Activated gamma-delta T cell treated with anti-CD3 and anti-CD28 coated beads, Interleukin-2, amount 50 U/mL, for 16 hours (primary cell): ENCODE results near the gene IMPA2.
"Not testable (repeated sequence)": the region's sequence is repeated elsewhere in the genome, so short reads cannot be mapped to it uniquely, and the experiment has no call there.

ENCODE experiments used
- DNase-seq: peaks from one replicate; pipeline ENCODE4 v3.0.0-alpha.2; 2020; ENCODE audit warnings: low read depth

Gene IMPA2

GRCh38 chr18:12052866-12053265 is 71.6 kb downstream of the IMPA2 start:
- DNase-seq, result no peak

GRCh38 chr18:12053289-12053688 is 72.0 kb downstream of the IMPA2 start:
- no peak for DNase-seq

GRCh38 chr18:12056034-12056883 is 75.0 kb downstream of the IMPA2 start:
- no peak for DNase-seq

- no peak for DNase-seq
Observed at GRCh38 chr18:12056884-12057402, 75.6 kb downstream of the IMPA2 start.

GRCh38 chr18:12057419-12058039 is 76.2 kb downstream of the IMPA2 start:
- no peak for DNase-seq

GRCh38 chr18:12059334-12060181 is 78.3 kb downstream of the IMPA2 start:
- DNase-seq, result no peak

- no peak for DNase-seq
Observed at GRCh38 chr18:12060182-12060870, 79.0 kb downstream of the IMPA2 start.

GRCh38 chr18:12061685-12062084 is 80.4 kb downstream of the IMPA2 start:
- no peak for DNase-seq

GRCh38 chr18:12062974-12063373 is 81.7 kb downstream of the IMPA2 start:
- no peak for DNase-seq

GRCh38 chr18:12064086-12064763 is 82.9 kb downstream of the IMPA2 start:
- no peak for DNase-seq

- DNase-seq, result no peak
Observed at GRCh38 chr18:12065397-12065796, 84.1 kb downstream of the IMPA2 start.

GRCh38 chr18:12066910-12067511 is 85.7 kb downstream of the IMPA2 start:
- DNase-seq, result no peak

GRCh38 chr18:12067671-12068070 is 86.4 kb downstream of the IMPA2 start:
- no peak for DNase-seq

GRCh38 chr18:12068316-12068949 is 87.1 kb downstream of the IMPA2 start:
- not testable (repeated sequence) for DNase-seq

GRCh38 chr18:12068950-12069320 is 87.6 kb downstream of the IMPA2 start:
- DNase-seq, result no peak

GRCh38 chr18:12071066-12071465 is 89.8 kb downstream of the IMPA2 start:
- not testable (repeated sequence) for DNase-seq

GRCh38 chr18:12072996-12073395 is 91.7 kb downstream of the IMPA2 start:
- no peak for DNase-seq

GRCh38 chr18:12074736-12075135 is 93.4 kb downstream of the IMPA2 start:
- DNase-seq, result no peak

- DNase-seq, result no peak
Observed at GRCh38 chr18:12076424-12077140, 95.3 kb downstream of the IMPA2 start.

- DNase-seq, result not testable (repeated sequence)
Observed at GRCh38 chr18:12077994-12078393, 96.7 kb downstream of the IMPA2 start.
